AG09319 (cell line): ENCODE data around the gene PDIA2.

ENCODE experiments used
- DNase-seq: peaks from one replicate; pipeline ENCODE4 v3.0.0-alpha.2; 2010; ENCODE audit warnings: low read depth; ENCODE audit errors: extremely low read depth
- CTCF ChIP-seq: IDR thresholded peaks from 2 replicates; pipeline ENCODE4 v1.5.1; 2011; ENCODE audit warnings: low read depth, mild to moderate bottlenecking, inconsistent platforms, low read length, moderate library complexity

Gene PDIA2

DNA sequence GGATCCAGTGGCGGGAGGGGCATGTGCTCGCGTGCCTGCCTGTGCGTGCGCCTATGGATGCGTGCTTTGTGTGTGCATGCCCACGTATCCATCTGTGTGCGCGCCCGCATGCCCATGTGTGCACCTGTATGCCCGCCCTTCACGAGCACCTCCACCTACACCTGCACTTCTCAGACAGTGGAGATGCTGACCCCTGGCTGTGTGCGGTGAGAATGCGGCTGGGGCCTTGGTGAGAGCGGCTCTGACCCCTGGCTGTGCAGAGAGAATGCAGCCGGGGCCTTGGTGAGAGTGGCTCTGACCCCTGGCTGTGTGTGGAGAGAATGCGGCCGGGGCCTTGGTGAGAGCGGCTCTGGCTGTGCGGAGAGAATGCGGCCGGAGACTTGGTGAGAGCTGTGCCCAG is 35.7 kb downstream of the PDIA2 start:
- TF ChIP-seq CTCF, result no peak
- no peak for DNase-seq

DNA sequence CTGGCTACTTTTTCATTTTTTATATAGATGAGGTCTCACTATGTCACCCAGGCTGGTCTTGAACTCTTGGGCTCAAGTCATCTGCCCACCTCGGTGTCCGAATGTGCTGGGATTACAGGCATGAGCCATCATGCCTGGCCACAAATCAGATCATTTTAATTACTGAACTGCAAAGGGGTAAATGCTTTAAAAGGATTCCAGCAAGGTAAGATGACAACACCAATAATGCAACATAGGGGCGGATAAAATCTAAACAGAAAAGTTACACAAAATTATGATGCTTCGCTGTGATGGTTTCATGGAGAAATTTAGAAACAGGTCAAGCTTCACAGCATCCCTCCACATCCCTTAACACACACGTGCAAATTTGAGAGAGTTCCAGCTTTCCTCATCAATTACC is 37.2 kb downstream of the PDIA2 start:
- no peak for TF ChIP-seq CTCF
- no peak for DNase-seq

DNA sequence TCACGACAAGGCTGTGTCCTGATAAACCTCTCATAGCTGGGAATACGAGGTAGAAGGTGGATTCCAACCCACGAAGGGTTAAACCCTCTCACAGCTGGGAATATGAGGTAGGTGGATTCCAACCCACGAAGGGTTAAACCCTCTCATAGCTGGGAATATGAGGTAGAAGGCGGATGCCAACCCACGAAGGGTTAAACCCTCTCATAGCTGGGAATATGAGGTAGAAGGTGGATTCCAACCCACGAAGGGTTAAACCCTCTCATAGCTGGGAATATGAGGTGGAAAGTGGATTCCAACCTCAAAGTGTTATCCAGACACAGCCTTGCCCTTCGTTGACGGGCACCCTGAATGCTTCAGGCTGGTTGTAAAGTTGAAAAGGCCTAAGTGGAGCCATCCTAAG is 38.6 kb downstream of the PDIA2 start:
- TF ChIP-seq CTCF, result no peak
- no peak for DNase-seq

DNA sequence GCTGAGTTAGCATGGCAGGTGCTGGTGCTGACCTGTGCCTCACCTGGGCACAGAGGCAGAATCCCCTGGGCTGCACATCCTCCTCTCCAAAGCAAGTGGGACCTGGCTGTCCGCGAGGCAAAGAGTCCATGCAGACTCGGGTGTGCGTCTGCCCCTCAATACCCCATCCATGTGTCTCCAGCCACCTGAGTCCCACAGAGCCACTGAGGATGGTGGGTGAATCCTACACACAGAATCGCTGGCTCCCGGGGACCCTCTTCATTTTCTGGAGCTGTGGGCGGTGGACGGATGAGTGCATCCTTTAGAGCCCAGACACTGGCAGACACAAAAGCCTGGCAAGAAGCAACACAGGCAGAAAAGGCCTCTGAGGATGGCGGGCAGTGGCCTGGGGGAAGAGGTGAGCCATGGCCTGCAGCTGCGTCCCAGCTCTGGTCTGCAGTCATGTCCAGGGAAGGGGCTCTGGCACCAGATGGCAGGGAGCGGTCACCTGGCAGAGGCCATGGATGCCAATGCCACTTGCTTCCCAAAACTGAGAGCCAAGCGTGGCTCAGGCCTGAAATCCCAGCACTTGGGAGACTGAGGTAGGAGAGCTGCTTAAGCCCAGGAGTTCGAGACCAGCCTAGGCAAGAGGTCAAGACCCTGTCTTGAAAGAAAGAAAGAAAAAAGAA is 39.6 kb downstream of the PDIA2 start:
- DNase-seq, result no peak
- TF ChIP-seq CTCF, result no peak

DNA sequence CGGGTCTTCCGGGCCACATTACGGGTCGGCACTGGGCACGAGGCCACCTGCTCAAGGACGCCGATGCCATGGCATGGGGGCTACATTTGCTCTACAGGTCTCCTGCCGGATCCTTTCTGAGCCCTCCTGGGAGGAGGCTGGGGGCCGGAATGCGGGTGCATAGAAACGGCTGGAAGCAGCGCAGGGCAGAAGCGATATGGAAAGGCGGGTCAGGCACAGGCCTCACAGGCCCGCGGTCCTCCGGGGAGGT is 41.2 kb downstream of the PDIA2 start:
- no peak for DNase-seq
- no peak for TF ChIP-seq CTCF

DNA sequence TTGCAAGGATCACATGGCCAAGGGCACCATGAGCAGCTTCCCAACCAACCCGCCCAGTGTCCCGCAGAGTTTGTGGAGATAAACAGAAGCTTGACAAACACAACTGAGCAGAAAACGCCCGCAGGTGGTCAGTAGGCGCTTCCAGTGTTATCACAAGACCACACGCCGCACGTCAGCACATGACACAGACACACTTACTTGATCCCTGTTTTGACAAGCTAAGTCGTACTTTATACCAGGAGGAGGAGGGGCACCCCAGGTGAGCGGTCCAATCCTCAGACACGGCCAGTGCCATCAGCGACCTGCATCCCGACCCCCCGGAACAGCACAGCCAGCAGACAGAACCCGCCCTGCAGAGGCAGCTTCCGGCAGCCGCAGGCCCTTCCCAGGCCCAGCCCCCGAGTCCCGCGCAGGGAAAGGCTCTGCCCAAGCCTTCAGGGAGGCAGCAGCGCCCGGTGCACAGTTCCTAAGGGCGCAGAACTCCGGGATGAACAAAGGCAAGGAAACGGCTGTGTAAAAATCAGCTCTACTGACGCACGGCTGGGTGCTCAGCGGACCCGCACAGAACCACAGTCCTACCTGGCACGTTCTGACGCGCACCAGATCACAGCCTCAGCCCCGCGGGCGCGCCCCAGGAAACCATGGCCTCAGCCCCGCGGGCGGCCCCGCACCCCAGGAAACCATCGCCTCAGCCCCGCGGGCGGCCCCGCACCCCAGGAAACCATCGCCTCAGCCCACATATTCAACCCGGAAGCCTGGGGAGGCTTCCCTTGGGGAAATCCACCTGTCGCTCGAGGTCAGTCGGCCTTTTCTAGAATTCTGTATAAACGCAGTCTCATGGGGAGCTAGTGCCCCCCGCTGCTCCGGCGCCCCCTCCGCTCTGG is 41.7 kb downstream of the PDIA2 start:
- DNase-seq, result no peak
- TF ChIP-seq CTCF, result no peak

- no peak for TF ChIP-seq CTCF
- DNase-seq, result no peak
These were observed 42.6 kb downstream of the PDIA2 start for GRCh38 chr16:325375-326145.
